ENCODE data around the gene COL8A1.

Gene COL8A1

DNA sequence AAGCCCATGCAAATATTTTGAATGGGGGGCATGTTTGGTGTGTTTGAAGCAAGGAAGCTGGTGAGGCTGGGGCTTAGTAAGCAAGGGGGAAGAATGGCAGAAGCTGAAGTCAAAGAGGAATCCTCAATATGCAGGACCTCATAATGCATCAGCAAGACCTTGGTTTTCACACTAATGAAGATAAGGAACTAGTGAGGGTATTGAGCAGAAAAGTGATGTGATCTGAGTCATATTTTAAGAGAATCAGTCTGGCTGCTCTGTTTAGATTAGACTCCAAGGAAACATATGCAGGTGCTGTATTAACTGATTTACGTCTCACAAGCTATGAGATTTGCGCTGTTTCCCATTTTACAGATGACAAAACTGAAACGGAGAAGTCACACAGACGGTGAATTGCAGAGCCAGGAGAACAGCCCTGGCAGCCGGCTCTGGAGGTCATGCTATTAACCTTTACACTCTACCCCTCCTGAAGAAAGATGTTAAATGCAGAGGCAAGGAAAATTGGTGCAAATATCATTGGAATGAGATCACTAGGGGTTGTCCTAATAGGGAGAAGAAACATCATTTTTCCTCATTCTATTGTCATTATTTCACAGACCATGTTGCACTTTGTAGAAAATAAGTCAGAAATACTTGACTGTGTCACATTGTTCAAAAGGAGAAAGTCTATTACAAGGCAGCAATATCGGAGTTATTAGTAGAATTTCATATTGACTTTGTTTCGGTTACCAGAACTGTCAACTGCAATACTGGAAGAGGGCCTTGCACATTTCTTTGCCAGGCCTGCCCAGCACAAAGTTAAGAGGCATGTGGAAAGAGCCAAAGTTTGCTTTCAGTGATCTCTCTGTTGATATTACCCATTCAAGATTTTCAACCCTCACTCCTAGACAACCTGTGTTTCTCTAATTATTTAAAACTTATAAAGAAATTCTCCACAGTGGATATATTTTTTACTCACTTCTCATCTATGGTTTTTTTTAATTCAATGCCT, 64.9 kb downstream of the COL8A1 start:
- DNase-seq (ENCODE audit: low read depth) = no peak
- H3K4me3 ChIP-seq (ENCODE audit: low read depth, low read length) = no peak overlapping the region
- TF ChIP-seq, protein P1, sequence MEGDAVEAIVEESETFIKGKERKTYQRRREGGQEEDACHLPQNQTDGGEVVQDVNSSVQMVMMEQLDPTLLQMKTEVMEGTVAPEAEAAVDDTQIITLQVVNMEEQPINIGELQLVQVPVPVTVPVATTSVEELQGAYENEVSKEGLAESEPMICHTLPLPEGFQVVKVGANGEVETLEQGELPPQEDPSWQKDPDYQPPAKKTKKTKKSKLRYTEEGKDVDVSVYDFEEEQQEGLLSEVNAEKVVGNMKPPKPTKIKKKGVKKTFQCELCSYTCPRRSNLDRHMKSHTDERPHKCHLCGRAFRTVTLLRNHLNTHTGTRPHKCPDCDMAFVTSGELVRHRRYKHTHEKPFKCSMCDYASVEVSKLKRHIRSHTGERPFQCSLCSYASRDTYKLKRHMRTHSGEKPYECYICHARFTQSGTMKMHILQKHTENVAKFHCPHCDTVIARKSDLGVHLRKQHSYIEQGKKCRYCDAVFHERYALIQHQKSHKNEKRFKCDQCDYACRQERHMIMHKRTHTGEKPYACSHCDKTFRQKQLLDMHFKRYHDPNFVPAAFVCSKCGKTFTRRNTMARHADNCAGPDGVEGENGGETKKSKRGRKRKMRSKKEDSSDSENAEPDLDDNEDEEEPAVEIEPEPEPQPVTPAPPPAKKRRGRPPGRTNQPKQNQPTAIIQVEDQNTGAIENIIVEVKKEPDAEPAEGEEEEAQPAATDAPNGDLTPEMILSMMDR (conservative IDR thresholded peaks at IDR 0.05; ENCODE audit: low read depth, low read length) = no peak

DNA sequence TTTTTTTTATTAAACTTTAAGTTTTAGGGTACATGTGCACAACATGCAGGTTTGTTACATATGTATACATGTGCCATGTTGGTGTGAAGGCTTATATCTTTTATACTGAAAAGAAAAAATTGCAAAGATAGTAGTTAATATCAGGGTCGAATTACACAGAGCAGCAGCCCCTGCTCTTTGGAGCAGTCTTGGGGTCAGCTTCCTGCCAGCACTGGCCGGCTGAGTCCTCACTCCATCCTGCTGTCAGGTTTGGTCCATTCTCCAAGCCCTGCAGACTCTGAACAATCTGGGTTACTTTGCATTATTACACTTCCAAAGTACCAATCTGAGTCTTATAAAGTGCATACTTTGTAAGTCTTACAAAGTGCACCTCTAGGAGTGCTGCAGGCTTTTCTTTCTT, 66.0 kb downstream of the COL8A1 start:
- TF ChIP-seq, protein P1 (conservative IDR thresholded peaks at IDR 0.05; ENCODE audit: low read depth, low read length) = peak; percentile 37
- no peak overlapping the region for H3K4me3 ChIP-seq (ENCODE audit: low read depth, low read length)
- peak; percentile 45 for DNase-seq (ENCODE audit: low read depth)

DNA sequence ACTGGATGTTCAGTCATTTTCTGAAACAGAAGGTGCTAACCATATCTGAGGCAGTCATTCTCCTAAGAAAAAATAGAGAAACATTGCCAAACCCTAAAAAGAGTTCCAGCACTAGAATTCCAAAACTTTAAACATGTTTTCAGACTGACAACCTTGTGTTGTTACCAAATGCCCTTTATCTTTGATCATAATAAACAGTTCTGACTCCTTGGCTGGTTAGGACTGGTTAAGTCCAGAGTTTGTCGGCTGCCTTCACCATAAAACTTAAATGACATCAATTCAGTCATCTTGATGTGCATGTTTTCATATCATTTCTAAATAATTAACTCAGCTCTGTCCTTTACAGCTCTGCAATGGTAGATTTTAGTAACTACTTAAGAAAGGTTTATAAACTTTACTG, 68.0 kb downstream of the COL8A1 start:
- TF ChIP-seq, protein P1 (conservative IDR thresholded peaks at IDR 0.05; ENCODE audit: low read depth, low read length) = no peak
- peak; percentile 57 for DNase-seq (ENCODE audit: low read depth)
- no peak overlapping the region for H3K4me3 ChIP-seq (ENCODE audit: low read depth, low read length)

DNA sequence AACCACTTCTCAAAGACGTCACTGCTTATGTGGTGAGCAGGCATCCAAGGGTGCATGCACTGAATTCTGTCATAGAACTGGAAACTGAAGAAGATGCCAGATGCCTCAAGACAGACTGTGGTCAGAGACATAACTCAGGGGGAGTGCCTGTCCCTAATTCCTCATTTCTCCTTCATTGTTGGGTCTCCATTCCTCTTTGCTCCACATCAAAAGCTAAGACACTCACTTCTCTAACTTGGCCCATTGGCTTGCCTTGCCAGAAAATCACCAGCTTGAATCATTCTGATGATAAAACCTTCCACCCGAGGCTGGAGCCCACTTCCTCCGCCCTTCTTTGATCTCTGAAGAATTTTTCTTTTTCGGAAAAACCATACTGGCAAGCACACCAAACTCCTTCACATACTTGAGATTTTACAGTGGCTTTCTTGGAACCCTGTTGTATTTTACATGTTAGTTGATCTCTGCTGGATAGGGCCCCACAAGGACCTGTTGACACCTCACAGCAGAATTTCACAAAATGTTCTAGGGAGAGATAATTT, 69.9 kb downstream of the COL8A1 start:
- H3K4me3 ChIP-seq (ENCODE audit: low read depth, low read length) = no peak overlapping the region
- peak; percentile 85 for DNase-seq (ENCODE audit: low read depth)
- TF ChIP-seq, protein P1 (conservative IDR thresholded peaks at IDR 0.05; ENCODE audit: low read depth, low read length) = no peak

DNA sequence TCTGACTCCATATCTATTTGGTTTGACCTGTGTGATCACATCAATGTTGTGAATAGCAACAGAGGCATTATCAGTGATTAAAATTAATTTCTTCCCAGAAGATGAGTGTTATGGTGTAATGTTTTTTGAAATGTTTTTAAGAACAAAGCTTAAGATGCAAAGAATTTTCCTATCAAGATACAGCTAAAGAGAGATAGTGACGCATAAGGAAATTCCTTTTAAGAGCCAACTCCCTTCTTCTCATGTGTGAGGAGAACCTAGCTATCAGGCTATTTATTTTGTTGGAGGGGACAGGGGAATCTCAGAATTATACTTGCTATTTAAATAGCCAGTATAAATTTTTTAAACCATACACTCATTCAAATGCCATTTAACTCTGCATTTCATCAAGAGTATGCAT, 71.3 kb downstream of the COL8A1 start:
- H3K4me3 ChIP-seq (ENCODE audit: low read depth, low read length) = no peak overlapping the region
- DNase-seq (ENCODE audit: low read depth) = no peak
- TF ChIP-seq, protein P1 (conservative IDR thresholded peaks at IDR 0.05; ENCODE audit: low read depth, low read length) = no peak

DNA sequence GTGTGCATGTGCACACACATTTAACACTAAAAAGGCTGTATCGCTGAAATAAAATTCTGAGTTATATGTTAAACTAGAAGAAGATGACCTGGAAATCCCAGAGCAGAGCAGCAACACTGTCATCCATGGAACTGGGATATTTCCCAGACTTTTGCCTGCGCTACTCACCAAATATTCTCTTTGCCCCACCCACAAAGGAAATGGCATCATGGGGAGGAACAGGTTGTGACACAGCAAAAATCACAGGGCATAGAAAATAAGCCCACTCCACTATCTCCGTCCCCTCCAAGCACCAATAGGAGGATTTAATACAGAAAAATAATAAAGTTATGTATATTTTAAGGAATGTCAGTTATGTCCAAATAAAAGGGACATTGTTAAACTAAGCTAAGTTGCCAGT, 71.7 kb downstream of the COL8A1 start:
- TF ChIP-seq, protein P1 (conservative IDR thresholded peaks at IDR 0.05; ENCODE audit: low read depth, low read length) = no peak
- DNase-seq (ENCODE audit: low read depth) = no peak
- no peak overlapping the region for H3K4me3 ChIP-seq (ENCODE audit: low read depth, low read length)

Data from choroid plexus epithelial cell (primary cell).